Measurements from ENCODE around the gene CPS1. TPM values are rescaled to one million over a fixed set of nuclear protein-coding genes. Genes with fewer than 3 reads are reported as not detected.

The CPS1 gene
- total RNA-seq, 2 donors from 2014 or later, result 3.3 to 4.1 TPM

DNA sequence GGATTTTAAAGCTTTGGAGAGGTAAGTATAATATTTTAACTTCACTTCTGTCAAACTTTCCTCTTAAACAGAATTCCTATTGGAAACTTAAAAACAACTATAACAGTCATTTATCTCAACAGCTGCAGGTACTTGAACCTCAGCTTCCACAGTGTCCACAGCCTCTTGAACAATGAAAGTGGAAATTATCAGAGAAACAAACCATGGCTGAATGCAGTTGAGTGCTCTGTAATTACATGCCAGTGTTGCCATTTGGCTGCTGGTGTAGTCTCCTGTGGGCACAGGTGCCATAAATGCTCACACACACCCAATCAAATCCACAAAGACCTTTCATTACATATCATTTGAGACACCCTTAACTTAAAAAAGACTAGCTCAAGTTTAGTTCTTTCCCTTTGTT is 125.1 kb downstream of the CPS1 start:
- Mint-ChIP-seq H3K4me1 (ENCODE audit: low read depth) (no peaks in the 10 kb centered on the region), H3K27me3 (ENCODE audit: low read depth) (no peaks in the 10 kb centered on the region), H3K36me3 (ENCODE audit: insufficient read depth in 2 of 2) (no peaks in the 10 kb centered on the region), H3K4me3 (no peak overlapping the region), H3K9me3 (peaks cover 0 to 1% of the 10 kb centered on the region in 2 donors), H3K27ac (no peak overlapping the region)
- DNase-seq (no peak), ATAC-seq (replicated peaks in 1 of 2) (no peak)

DNA sequence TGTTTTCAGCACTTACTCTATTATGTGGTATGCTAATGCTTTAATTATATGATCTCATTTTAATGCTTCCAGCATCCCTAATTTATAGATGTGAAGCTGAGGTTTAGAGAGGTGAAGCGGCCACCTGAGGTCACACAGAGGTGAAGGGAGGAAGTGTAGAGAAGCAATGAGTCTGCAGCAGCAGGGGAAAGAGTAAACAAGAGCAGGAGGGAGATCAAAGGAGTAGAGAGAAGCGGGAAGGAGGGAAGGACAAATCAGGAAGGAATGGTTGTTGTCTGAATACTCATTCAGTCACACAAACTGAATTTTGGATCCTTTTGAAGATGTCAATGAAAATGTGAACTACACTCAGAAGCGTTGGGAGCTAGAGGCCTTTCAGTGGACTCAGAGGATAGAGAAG is 130.0 kb downstream of the CPS1 start:
- ATAC-seq (replicated peaks in 1 of 2), result no peak
- peaks cover 0 to 1% of the 10 kb centered on the region in 2 donors for H3K9me3 Mint-ChIP-seq

DNA sequence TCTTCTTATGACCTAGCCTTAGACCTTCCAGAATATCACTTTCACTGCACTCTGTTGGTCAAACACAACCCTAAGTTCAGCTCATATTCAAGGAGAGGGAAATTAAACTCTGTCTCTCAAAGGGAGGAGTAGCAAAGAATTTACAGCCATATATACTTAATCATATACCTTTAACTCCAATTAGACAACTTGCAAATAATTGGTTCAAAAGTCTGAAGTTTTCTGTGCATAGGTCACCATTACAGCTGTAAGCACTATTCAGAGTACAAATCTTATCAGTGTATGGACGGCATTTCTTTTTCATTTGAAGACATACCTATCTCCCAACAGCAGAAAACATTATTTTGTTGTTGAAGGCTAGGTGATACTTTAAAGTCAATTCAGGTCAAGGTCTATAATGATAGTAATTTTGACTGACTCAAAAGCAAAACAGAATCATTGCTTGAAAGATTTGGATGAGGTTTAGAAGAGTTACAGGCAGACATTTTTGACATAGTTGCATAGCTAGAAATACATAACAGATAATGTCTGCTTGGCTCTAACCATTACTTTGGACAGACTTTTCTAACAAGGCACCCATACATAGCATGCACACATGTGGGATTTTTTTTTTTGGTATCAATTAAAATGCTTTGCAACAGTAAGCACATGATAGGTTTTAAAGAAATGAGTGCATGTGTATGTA is 131.5 kb downstream of the CPS1 start:
- ATAC-seq (replicated peaks in 1 of 2) (no peak), DNase-seq (no peak)
- Mint-ChIP-seq H3K4me3 (no peak overlapping the region), H3K27me3 (ENCODE audit: low read depth) (no peaks in the 10 kb centered on the region), H3K27ac (no peak overlapping the region), H3K36me3 (ENCODE audit: insufficient read depth in 2 of 2) (no peaks in the 10 kb centered on the region), H3K4me1 (ENCODE audit: low read depth) (no peaks in the 10 kb centered on the region), H3K9me3 (peaks cover 0 to 1% of the 10 kb centered on the region in 2 donors)

More for the DNA sequence above, 130.0 kb downstream of the CPS1 start:
- Mint-ChIP-seq H3K4me1 (ENCODE audit: low read depth) (no peaks in the 10 kb centered on the region), H3K27ac (no peak overlapping the region), H3K27me3 (ENCODE audit: low read depth) (no peaks in the 10 kb centered on the region), H3K36me3 (ENCODE audit: insufficient read depth in 2 of 2) (no peaks in the 10 kb centered on the region), H3K4me3 (no peak overlapping the region)
- no peak for DNase-seq

DNA sequence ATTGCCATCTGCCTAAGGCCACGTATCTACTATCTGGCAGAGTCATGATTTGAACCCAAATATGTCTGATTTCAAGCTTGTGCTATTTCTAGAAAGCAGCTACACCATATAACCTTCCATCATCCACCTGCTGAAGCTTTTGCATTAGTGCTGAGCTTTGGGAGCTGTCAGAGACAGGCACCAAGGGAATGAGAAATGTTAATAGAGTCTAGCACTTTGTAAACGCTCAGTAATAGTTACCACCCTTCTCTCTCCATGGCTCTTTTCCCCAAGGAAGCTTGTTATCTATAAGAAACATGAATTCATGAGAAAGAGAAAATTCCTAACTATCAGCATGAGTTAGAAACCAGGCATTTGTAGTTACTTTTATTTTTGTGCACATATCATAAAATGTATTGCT is 151.5 kb downstream of the CPS1 start:
- no peaks in the 10 kb centered on the region for H3K36me3 Mint-ChIP-seq (ENCODE audit: insufficient read depth in 2 of 2)
- DNase-seq (no peak), ATAC-seq (replicated peaks in 1 of 2) (no peak)
- no peaks in the 10 kb centered on the region for H3K27me3 Mint-ChIP-seq (ENCODE audit: low read depth)
- no peak overlapping the region for H3K4me3 Mint-ChIP-seq
- H3K9me3 Mint-ChIP-seq, result peaks cover 0 to 1% of the 10 kb centered on the region in 2 donors
- H3K4me1 Mint-ChIP-seq (ENCODE audit: low read depth), result no peaks in the 10 kb centered on the region
- no peak overlapping the region for H3K27ac Mint-ChIP-seq

DNA sequence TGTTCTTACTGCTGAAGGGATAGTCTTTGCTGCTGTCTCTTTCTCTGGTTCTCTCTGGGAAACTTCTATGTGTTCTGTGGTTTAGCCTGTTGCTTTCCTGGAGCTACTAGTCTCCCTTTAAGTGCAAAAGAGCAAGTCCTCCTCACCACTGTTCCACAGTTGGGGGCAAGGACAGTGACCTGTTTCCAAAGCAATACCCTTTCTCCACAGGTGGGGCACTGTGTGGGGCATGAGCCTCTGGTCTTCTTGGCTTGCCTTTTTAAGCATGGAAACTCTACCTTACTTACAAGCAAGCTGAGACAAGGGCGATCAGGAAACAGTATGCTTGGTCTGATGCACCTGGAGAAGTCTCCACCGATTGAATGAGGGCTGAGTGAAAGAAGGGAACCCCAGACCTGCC is 156.7 kb downstream of the CPS1 start:
- Mint-ChIP-seq H3K9me3 (peaks cover 0 to 2% of the 10 kb centered on the region in 2 donors), H3K27ac (no peak overlapping the region), H3K4me3 (no peak overlapping the region), H3K27me3 (ENCODE audit: low read depth) (no peaks in the 10 kb centered on the region), H3K36me3 (ENCODE audit: insufficient read depth in 2 of 2) (no peaks in the 10 kb centered on the region), H3K4me1 (ENCODE audit: low read depth) (no peaks in the 10 kb centered on the region)
- DNase-seq, result no peak
- no peak for ATAC-seq (replicated peaks in 1 of 2)

DNA sequence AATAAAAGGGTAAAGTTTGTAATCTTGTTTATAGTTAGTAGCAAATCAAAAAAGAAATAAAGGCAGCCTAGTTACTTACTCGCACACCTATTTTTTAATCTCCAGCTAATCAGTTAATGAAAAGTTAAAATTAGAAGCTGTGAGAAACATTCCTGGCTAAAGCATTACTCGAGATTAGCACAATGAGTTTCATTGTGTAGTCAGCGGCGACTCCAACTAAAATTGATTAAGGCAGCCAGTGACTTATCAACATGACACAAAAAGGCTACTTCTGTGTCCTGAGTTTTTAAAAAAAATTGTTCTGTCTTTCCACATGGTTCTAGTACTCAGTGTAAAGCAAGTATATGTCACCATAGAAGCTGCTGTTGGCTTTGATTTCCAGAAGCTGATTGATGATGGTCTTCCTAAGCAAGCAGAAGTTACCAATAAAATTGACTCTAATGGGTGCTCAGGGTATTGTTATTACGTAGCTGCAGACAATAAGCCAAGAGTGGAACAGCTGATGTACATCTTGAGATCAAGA is 159.2 kb downstream of the CPS1 start:
- Mint-ChIP-seq H3K27me3 (ENCODE audit: low read depth) (no peaks in the 10 kb centered on the region), H3K27ac (no peak overlapping the region), H3K4me1 (ENCODE audit: low read depth) (no peaks in the 10 kb centered on the region), H3K4me3 (no peak overlapping the region), H3K9me3 (peaks cover 0 to 2% of the 10 kb centered on the region in 2 donors), H3K36me3 (ENCODE audit: insufficient read depth in 2 of 2) (no peaks in the 10 kb centered on the region)
- DNase-seq, result no peak
- no peak for ATAC-seq (replicated peaks in 1 of 2)

DNA sequence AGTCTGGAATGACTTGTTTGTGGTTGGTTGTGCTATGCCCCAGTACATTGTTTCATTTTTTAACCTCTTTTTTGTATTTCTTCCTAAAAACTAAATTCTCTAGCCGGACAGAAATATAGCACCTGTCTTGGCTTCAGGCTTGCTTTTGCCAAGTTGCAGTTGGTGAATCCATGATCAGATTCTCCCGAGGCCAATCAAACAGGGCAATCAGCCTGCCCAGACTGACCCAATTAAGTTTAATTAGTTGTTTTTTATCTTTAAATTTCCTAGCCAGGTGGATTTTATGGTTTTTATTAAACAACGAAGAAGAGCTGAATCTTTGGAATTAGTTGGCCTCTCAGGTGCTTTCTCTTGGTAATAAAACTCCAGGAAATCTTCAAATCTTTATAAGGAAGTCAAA is 162.1 kb downstream of the CPS1 start:
- ATAC-seq (replicated peaks in 1 of 2) (no peak), DNase-seq (no peak)
- H3K27ac Mint-ChIP-seq, result no peak overlapping the region
- H3K9me3 Mint-ChIP-seq, result peaks cover 0 to 2% of the 10 kb centered on the region in 2 donors
- H3K36me3 Mint-ChIP-seq (ENCODE audit: insufficient read depth in 2 of 2), result no peaks in the 10 kb centered on the region
- no peaks in the 10 kb centered on the region for H3K4me1 Mint-ChIP-seq (ENCODE audit: low read depth)
- no peaks in the 10 kb centered on the region for H3K27me3 Mint-ChIP-seq (ENCODE audit: low read depth)
- H3K4me3 Mint-ChIP-seq, result no peak overlapping the region

DNA sequence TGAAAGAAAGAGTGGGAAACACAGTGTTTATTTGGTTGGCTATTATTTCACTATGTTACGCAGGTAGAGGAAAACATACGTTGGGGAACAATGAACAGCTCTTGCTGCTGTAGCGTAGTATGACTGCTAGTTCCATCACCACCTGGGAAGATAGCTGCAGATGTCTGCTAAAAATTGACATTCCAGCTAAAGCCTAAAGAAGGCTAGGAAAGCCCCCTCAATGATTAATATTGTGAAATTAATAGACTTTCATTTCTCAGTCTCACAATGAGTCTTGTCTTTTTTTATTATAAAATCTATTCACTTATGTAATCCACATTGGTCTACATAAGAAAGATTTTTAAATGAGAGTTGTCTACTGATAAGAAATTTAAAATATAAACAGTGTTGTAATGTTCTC is 165.7 kb downstream of the CPS1 start:
- Mint-ChIP-seq H3K27me3 (ENCODE audit: low read depth) (no peaks in the 10 kb centered on the region), H3K36me3 (ENCODE audit: insufficient read depth in 2 of 2) (no peaks in the 10 kb centered on the region), H3K27ac (no peak overlapping the region), H3K9me3 (no peaks in the 10 kb centered on the region), H3K4me1 (ENCODE audit: low read depth) (no peaks in the 10 kb centered on the region), H3K4me3 (no peak overlapping the region)
- ATAC-seq (replicated peaks in 1 of 2) (no peak), DNase-seq (no peak)

DNA sequence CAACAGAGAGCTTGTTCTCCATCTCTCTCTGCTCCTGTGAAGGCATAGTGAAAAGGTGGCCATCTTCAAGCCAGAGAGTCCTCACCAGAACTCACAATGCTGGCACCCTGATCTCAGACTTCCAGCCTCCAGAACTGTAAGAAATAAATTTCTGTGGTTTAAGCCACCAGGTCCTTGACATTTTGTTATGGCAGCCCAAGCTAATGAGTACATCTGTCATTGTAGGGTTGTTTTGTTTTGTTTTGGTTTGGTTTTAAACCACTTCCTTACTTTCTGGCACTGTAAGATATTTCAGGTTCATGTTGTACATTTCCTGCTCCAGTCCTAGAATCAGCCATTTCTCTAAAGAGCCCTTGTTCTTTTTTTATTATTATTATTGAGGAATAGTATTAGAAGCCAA is 171.2 kb downstream of the CPS1 start:
- no peak for DNase-seq
- no peaks in the 10 kb centered on the region for H3K36me3 Mint-ChIP-seq (ENCODE audit: insufficient read depth in 2 of 2)
- no peak for ATAC-seq (replicated peaks in 1 of 2)
- no peaks in the 10 kb centered on the region for H3K9me3 Mint-ChIP-seq
- H3K4me1 Mint-ChIP-seq (ENCODE audit: low read depth), result no peaks in the 10 kb centered on the region
- H3K27ac Mint-ChIP-seq, result no peak overlapping the region
- no peaks in the 10 kb centered on the region for H3K27me3 Mint-ChIP-seq (ENCODE audit: low read depth)
- no peak overlapping the region for H3K4me3 Mint-ChIP-seq

Other genes with a start within 250 kb of the CPS1 start
- not detected for gene MYL1, start 241.4 kb upstream of the CPS1 start, total RNA-seq
- gene LANCL1, start 79.8 kb upstream of the CPS1 start, total RNA-seq, result 10 to 100 TPM; 49.1 to 56.4 TPM